ENCODE results near the gene KRT37. TPM values are rescaled to one million over a fixed set of nuclear protein-coding genes. Genes with fewer than 3 reads are reported as not detected.

The KRT37 gene
- total RNA-seq, 4 donors from 2014 or later: not detected

DNA sequence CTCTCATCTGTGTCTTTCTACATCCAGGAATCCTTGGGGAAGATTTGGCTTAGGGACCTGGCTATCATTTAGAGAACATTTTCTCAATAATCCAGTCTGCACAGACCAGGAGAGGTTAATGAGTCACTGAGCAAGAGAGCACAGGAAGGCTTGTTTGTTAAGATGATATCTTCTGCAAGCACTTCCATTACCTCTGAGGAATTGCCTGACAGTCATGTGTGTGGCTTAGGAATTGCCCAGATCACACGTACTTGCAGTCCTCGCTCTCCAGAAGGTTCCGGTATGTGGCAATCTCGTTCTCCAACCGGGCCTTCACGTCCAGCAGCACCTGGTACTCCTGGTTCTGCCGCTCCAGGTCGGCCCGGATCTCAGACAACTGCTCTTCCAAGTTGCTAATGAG lies 3.3 kb downstream of the KRT37 start:
- TF ChIP-seq, protein P1, sequence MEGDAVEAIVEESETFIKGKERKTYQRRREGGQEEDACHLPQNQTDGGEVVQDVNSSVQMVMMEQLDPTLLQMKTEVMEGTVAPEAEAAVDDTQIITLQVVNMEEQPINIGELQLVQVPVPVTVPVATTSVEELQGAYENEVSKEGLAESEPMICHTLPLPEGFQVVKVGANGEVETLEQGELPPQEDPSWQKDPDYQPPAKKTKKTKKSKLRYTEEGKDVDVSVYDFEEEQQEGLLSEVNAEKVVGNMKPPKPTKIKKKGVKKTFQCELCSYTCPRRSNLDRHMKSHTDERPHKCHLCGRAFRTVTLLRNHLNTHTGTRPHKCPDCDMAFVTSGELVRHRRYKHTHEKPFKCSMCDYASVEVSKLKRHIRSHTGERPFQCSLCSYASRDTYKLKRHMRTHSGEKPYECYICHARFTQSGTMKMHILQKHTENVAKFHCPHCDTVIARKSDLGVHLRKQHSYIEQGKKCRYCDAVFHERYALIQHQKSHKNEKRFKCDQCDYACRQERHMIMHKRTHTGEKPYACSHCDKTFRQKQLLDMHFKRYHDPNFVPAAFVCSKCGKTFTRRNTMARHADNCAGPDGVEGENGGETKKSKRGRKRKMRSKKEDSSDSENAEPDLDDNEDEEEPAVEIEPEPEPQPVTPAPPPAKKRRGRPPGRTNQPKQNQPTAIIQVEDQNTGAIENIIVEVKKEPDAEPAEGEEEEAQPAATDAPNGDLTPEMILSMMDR (IDR thresholded peaks at IDR 0.05): no peak
- TF ChIP-seq EP300 (IDR thresholded peaks at IDR 0.05): no peak
- TF ChIP-seq POLR2A (IDR thresholded peaks at IDR 0.05): no peak
- no peak for TF ChIP-seq POLR2AphosphoS5 (IDR thresholded peaks at IDR 0.05)
- H3K27ac ChIP-seq: no peak overlapping the region
- H3K9me3 ChIP-seq: no peaks in the 10 kb centered on the region
- H3K4me3 ChIP-seq: no peak overlapping the region
- H3K36me3 ChIP-seq: no peaks in the 10 kb centered on the region
- peaks cover 0 to 17% (median 7%) of the 10 kb centered on the region in 3 donors for H3K4me1 ChIP-seq
- H3K27me3 ChIP-seq: no peaks in the 10 kb centered on the region
- ATAC-seq: no peak
- WGBS, 2 donors (ENCODE audit: low coverage in 1 of 2): no CpG with 5 or more reads among the region's 9 CpGs

DNA sequence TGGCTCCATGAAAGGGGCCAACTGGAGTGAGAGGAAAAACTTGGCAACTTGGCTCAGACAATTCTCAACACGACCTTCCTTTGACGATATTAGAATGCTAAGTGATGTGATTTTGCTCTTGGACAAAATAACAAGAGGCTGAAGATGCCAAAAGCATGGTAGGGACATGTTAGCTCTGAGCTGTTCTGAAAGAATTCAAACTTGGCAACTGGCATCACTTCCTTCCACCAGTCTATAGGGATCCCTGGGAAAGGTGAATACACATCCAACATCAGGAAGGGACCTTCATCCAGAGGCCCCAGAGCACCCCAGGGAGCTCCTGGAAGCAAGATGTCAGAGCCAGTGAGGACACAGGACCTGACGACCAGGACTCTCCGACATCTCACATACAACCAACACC lies 4.3 kb downstream of the KRT37 start:
- H3K36me3 ChIP-seq: no peaks in the 10 kb centered on the region
- no peak for ATAC-seq
- no peaks in the 10 kb centered on the region for H3K9me3 ChIP-seq
- no peak overlapping the region for H3K4me3 ChIP-seq
- no peaks in the 10 kb centered on the region for H3K27me3 ChIP-seq
- no peak overlapping the region for H3K27ac ChIP-seq
- WGBS, 2 donors (ENCODE audit: low coverage in 1 of 2): 19 to 58% methylated on average over 2 to 3 of the region's 4 CpGs
- H3K4me1 ChIP-seq: peaks cover 0 to 24% (median 10%) of the 10 kb centered on the region in 3 donors
- TF ChIP-seq POLR2A (IDR thresholded peaks at IDR 0.05) (no peak), POLR2AphosphoS5 (IDR thresholded peaks at IDR 0.05) (no peak), EP300 (IDR thresholded peaks at IDR 0.05) (no peak)
- TF ChIP-seq, protein P1 (IDR thresholded peaks at IDR 0.05): no peak

DNA sequence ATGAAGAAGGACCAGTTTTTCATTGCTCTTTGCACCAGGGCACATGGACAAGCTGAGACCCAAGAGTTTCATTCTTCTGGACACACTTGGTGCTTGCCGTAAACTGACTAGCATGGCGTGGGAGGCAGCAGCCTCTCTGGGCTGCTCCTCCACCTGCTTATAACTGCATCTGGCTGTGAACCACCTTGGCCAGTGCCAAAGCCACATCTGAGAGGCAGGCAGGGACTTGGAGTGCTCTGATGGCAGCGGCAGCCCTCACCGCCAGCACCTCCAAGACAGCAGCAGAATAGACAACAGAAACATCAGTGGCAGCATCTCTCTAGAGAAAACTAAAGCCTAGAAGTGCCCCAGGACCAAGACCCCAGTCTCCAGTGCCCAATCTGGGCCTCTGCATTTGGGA lies 4.7 kb downstream of the KRT37 start:
- WGBS, 2 donors (ENCODE audit: low coverage in 1 of 2): no CpG with 5 or more reads among the region's 4 CpGs
- H3K4me3 ChIP-seq: no peak overlapping the region
- no peak for ATAC-seq
- no peaks in the 10 kb centered on the region for H3K27me3 ChIP-seq
- H3K27ac ChIP-seq: no peak overlapping the region
- peaks cover 0 to 24% (median 10%) of the 10 kb centered on the region in 3 donors for H3K4me1 ChIP-seq
- TF ChIP-seq POLR2A (IDR thresholded peaks at IDR 0.05) (no peak), POLR2AphosphoS5 (IDR thresholded peaks at IDR 0.05) (no peak), EP300 (IDR thresholded peaks at IDR 0.05) (no peak)
- TF ChIP-seq, protein P1 (IDR thresholded peaks at IDR 0.05): no peak
- H3K9me3 ChIP-seq: no peaks in the 10 kb centered on the region
- no peaks in the 10 kb centered on the region for H3K36me3 ChIP-seq

DNA sequence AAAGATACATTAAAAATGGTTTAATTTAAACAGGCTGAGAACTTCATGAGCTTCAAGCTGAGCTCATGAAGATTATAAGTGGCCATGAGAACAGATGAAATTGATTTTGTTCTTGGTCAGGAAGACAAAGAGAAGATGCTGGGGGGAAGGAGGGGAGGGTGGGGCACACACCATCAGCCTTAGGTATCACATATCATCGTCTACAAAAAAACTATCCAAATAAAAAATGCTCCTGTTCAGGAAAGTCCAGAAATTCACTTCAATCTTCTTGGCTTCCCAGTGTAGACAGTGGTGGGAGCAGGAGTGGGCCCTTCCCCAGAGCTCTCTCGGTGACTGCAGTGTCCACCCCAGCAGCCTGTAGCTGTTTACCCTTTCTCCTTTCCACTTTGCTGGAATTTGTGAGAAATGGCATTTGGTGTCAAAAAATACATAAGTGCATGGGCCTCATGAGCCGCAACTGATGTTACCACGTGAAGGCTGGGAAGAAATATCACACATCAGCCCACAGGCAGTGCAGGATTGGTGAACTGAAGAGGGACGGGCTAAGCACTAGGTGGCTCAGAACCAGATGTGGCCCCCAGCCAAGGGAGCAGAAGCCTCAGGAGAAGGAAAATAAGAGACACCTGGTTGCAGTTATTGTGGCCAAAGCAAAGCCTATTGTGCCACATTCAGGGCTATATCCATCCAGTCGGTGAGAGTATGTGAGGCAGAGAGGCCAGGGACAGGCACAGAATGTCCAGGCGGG lies 6.1 kb downstream of the KRT37 start:
- ATAC-seq: no peak
- WGBS, 2 donors (ENCODE audit: low coverage in 1 of 2): 89 to 93% methylated on average over 3 to 7 of the region's 7 CpGs
- Histone ChIP-seq H3K27ac (no peak overlapping the region), H3K27me3 (no peaks in the 10 kb centered on the region), H3K4me3 (no peak overlapping the region), H3K4me1 (peaks cover 0 to 24% (median 10%) of the 10 kb centered on the region in 3 donors), H3K9me3 (no peaks in the 10 kb centered on the region), H3K36me3 (no peaks in the 10 kb centered on the region)
- TF ChIP-seq, protein P1 (IDR thresholded peaks at IDR 0.05): no peak
- TF ChIP-seq POLR2AphosphoS5 (IDR thresholded peaks at IDR 0.05) (no peak), POLR2A (IDR thresholded peaks at IDR 0.05) (no peak), EP300 (IDR thresholded peaks at IDR 0.05) (no peak)

DNA sequence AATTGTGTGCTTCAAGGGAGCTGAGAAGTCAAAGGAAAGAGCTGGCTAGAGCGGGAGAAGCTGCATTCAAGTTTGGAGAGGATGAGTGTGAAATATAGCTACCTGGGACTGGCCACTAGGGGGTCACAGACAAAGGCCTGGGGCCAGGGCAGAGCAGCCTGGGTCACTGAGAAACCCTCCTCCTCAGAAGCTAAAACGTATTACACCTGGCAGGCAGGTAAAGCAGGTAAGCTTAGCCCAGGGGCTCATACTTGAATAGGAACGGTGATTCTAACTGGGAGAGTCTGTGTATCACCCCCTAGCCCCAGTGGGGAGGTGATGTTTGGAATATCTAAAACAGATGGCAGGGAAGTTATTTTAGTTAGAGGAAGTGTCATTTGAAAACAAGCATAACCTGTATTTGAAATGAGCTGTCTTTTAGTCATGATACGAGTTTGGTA lies 6.8 kb downstream of the KRT37 start:
- ATAC-seq: no peak
- H3K27ac ChIP-seq: no peak overlapping the region
- WGBS, 2 donors (ENCODE audit: low coverage in 1 of 2): 41 to 46% methylated on average over 3 to 4 of the region's 4 CpGs
- no peak overlapping the region for H3K4me3 ChIP-seq
- no peaks in the 10 kb centered on the region for H3K36me3 ChIP-seq
- peaks cover 0 to 24% (median 10%) of the 10 kb centered on the region in 3 donors for H3K4me1 ChIP-seq
- no peak for TF ChIP-seq POLR2A (IDR thresholded peaks at IDR 0.05)
- H3K27me3 ChIP-seq: no peaks in the 10 kb centered on the region
- H3K9me3 ChIP-seq: no peaks in the 10 kb centered on the region
